NB4 (cell line): Measurements from ENCODE around the gene YPEL5.

Experiments used
- DNase-seq: peaks from one replicate; pipeline ENCODE4 v3.0.0; 2010; ENCODE audit warnings: low read depth
- H3K4me3 ChIP-seq: one replicate; pipeline ENCODE4 v1.5.1; 2011; ENCODE audit warnings: mild to moderate bottlenecking, low read depth, low read length, moderate library complexity
- CTCF ChIP-seq: IDR thresholded peaks from one replicate; pipeline ENCODE4 v1.5.1; 2012; ENCODE audit warnings: low read depth, low read length
- MAX ChIP-seq: IDR thresholded peaks from 2 replicates; pipeline ENCODE4 v1.6.1; 2011; ENCODE audit warnings: low read depth, low read length
- MYC ChIP-seq: IDR thresholded peaks from 2 replicates; pipeline ENCODE4 v1.6.1; 2011; ENCODE audit warnings: low read depth, low read length
- POLR2A ChIP-seq: IDR thresholded peaks from 2 replicates; pipeline ENCODE4 v1.6.1; 2011; ENCODE audit warnings: mild to moderate bottlenecking; ENCODE audit not compliant: insufficient read length; ENCODE audit errors: extremely low read depth

Gene YPEL5

GRCh38 chr2:30193104-30193681 lies 46.4 kb downstream of the YPEL5 start:
- no peak overlapping the region for H3K4me3 ChIP-seq
- no peak for TF ChIP-seq POLR2A
- no peak for TF ChIP-seq MAX
- DNase-seq: no peak

- TF ChIP-seq MAX (no peak), POLR2A (no peak), MYC (no peak), CTCF (no peak)
- no peak for DNase-seq
- no peak overlapping the region for H3K4me3 ChIP-seq
Measured at GRCh38 chr2:30194421-30194820, 47.6 kb downstream of the YPEL5 start.

GRCh38 chr2:30195016-30195415 lies 48.2 kb downstream of the YPEL5 start:
- TF ChIP-seq POLR2A: no peak
- no peak for TF ChIP-seq MYC
- TF ChIP-seq MAX: no peak
- no peak for TF ChIP-seq CTCF
- H3K4me3 ChIP-seq: no peak overlapping the region
- no peak for DNase-seq

GRCh38 chr2:30197570-30198192 lies 50.9 kb downstream of the YPEL5 start:
- DNase-seq: no peak
- H3K4me3 ChIP-seq: no peak overlapping the region
- TF ChIP-seq CTCF (no peak), MYC (no peak), MAX (no peak), POLR2A (no peak)

GRCh38 chr2:30201990-30202389 lies 55.2 kb downstream of the YPEL5 start:
- H3K4me3 ChIP-seq: no peak overlapping the region
- TF ChIP-seq CTCF (no peak), MYC (no peak), POLR2A (no peak), MAX (no peak)
- DNase-seq: no peak

GRCh38 chr2:30203156-30203555 lies 56.3 kb downstream of the YPEL5 start:
- no peak for DNase-seq
- no peak overlapping the region for H3K4me3 ChIP-seq
- TF ChIP-seq MAX (no peak), MYC (no peak), POLR2A (no peak), CTCF (no peak)
